Endothelial cell of umbilical vein (primary cell): ENCODE measurements around the gene GPR89A. TPM values are rescaled to one million over a fixed set of nuclear protein-coding genes. Genes with fewer than 3 reads are reported as not detected.

ENCODE experiments used
- BruUV-seq: library from RNA; stranded (reverse); fragments of 400-500 nt; replicated peaks from 2 replicates; lab custom pipeline; 2021; lab: Mats Ljungman, UMichigan
- CTCF ChIA-PET: fragments of 300-600, 350-600 bp; sonication (Branson Sonifier 250); formaldehyde crosslinking; loops from one replicate; lab custom pipeline; 2021; ENCODE audit warnings: antibody characterized with exemption, inconsistent platforms; lab: Charles Lee
- POLR2A ChIA-PET: fragments of 300-600, 350-600 bp; sonication (Branson Sonifier 250); formaldehyde crosslinking; loops from one replicate; lab custom pipeline; 2021; ENCODE audit warnings: antibody characterized with exemption, inconsistent platforms; lab: Charles Lee
- DNase-seq: peaks from one replicate; pipeline ENCODE4 v3.0.0-alpha.2; 2011; ENCODE audit warnings: low read depth, low spot score
- FAIRE-seq: peaks from 2 replicates; lab custom pipeline; 2011; peaks lifted over from hg19 to GRCh38; lab: Jason Lieb, UNC
- H2AFZ ChIP-seq: 2 replicates; pipeline ENCODE4 v1.6.0; 2012; ENCODE audit warnings: low read depth, low read length, control low read depth, inconsistent platforms
- H3K27ac ChIP-seq: 2 replicates; pipeline ENCODE4 v1.5.1; 2011; ENCODE audit warnings: low read depth, mild to moderate bottlenecking, control low read depth, low read length, moderate library complexity; ENCODE audit not compliant: insufficient read depth
- H3K27me3 ChIP-seq, 2 experiments: 2 replicates each; pipeline versions ENCODE4 v1.6.0 to v1.6.1; 2011; ENCODE audit warnings: low read length in 2 of 2, mixed read lengths in 1 of 2; ENCODE audit not compliant: control insufficient read depth in 2 of 2, insufficient read depth in 2 of 2
- H3K36me3 ChIP-seq, 2 experiments: 2 replicates in 1 of 2; 3 replicates in 1 of 2; pipeline ENCODE4 v1.5.1; 2011; ENCODE audit warnings: low read length in 2 of 2, mild to moderate bottlenecking in 1 of 2, moderate library complexity in 1 of 2; ENCODE audit not compliant: control insufficient read depth in 2 of 2, insufficient read depth in 2 of 2; ENCODE audit errors: extremely low read depth in 1 of 2
- H3K4me1 ChIP-seq: 3 replicates; pipeline ENCODE4 v1.5.1; 2011; ENCODE audit warnings: mild to moderate bottlenecking, low read length; ENCODE audit not compliant: control insufficient read depth, insufficient read depth; ENCODE audit errors: extremely low read depth
- H3K4me2 ChIP-seq: 2 replicates; pipeline ENCODE4 v1.6.1; 2011; ENCODE audit warnings: low read length, control low read depth, mixed read lengths; ENCODE audit not compliant: insufficient read depth
- H3K4me3 ChIP-seq, 3 experiments: fragments of 200-600 bp in 1 of 3; sonication (generic), shearing (Covaris generic) in 1 of 3; replicated peaks in 1 of 3; 2 replicates each; pipeline ENCODE4 v1.5.1; 2011 to 2016; ENCODE audit warnings: control low read depth in 3 of 3, low read length in 3 of 3, mild to moderate bottlenecking in 2 of 3, inconsistent platforms in 1 of 3, low read depth in 1 of 3, moderate library complexity in 1 of 3; ENCODE audit not compliant: insufficient read depth in 1 of 3
- H3K79me2 ChIP-seq: 2 replicates; pipeline ENCODE4 v1.6.0; 2012; ENCODE audit warnings: low read length, inconsistent platforms; ENCODE audit not compliant: control insufficient read depth, insufficient read depth
- H3K9ac ChIP-seq: replicated peaks from 2 replicates; pipeline ENCODE3; 2011; ENCODE audit warnings: low read length, control low read depth; ENCODE audit not compliant: insufficient read depth; ENCODE audit errors: extremely low read depth
- H3K9me1 ChIP-seq: replicated peaks from 3 replicates; pipeline ENCODE4 v1.6.0; 2011; ENCODE audit warnings: mild to moderate bottlenecking, low read length; ENCODE audit not compliant: control insufficient read depth, insufficient read depth; ENCODE audit errors: extremely low read depth
- H3K9me3 ChIP-seq: replicated peaks from 2 replicates; pipeline ENCODE4 v1.5.1; 2012; ENCODE audit warnings: low read length, inconsistent platforms; ENCODE audit not compliant: control insufficient read depth, insufficient read depth
- H4K20me1 ChIP-seq: replicated peaks from 2 replicates; pipeline ENCODE3; 2011; ENCODE audit warnings: mild to moderate bottlenecking, low read length; ENCODE audit not compliant: control insufficient read depth, insufficient read depth; ENCODE audit errors: extremely low read depth
- EZH2 ChIP-seq: IDR thresholded peaks from 2 replicates; pipeline ENCODE4 v1.6.1; 2012; ENCODE audit warnings: borderline replicate concordance, low read depth, mild to moderate bottlenecking, moderate library complexity, low read length, inconsistent platforms; ENCODE audit not compliant: severe bottlenecking
- FOS ChIP-seq: IDR thresholded peaks from 2 replicates; pipeline ENCODE4 v1.6.1; 2011; ENCODE audit warnings: mild to moderate bottlenecking, low read length, moderate library complexity, borderline replicate concordance; ENCODE audit not compliant: insufficient read depth
- GATA2 ChIP-seq: IDR thresholded peaks from 2 replicates; pipeline ENCODE4 v1.7.0; 2011; ENCODE audit warnings: low read depth, mild to moderate bottlenecking, moderate library complexity, mixed read lengths, low read length; ENCODE audit not compliant: insufficient read length, insufficient read depth
- JUN ChIP-seq: IDR thresholded peaks from 2 replicates; pipeline ENCODE4 v1.6.1; 2011; ENCODE audit warnings: borderline replicate concordance, low read depth; ENCODE audit not compliant: insufficient read length, insufficient read depth
- MAX ChIP-seq: IDR thresholded peaks from 2 replicates; pipeline ENCODE4 v1.6.1; 2011; ENCODE audit not compliant: insufficient read depth, insufficient read length
- MYC ChIP-seq: IDR thresholded peaks from one replicate; pipeline ENCODE4 v1.6.1; 2011; ENCODE audit warnings: mild to moderate bottlenecking, low read depth, low read length
- POLR2A ChIP-seq: IDR thresholded peaks from 2 replicates; pipeline ENCODE4 v1.6.1; 2012; ENCODE audit warnings: low read depth, mild to moderate bottlenecking, control low read depth, low read length
- POLR2AphosphoS5 ChIP-seq: IDR thresholded peaks from 2 replicates; pipeline ENCODE4 v1.6.1; 2012; ENCODE audit warnings: low read depth, mild to moderate bottlenecking, control low read depth, low read length, moderate library complexity; ENCODE audit not compliant: insufficient read depth
- dilution Hi-C: fragments of 300-500 bp; cut with MboI; formaldehyde crosslinking; loops from one replicate; pipeline ENCODE4 v1.15.0; 2019; ENCODE audit warnings: low sequenced_read_pairs; ENCODE audit not compliant: extremely low pct_ligation_motif_present
- intact Hi-C: fragments of 100-400 bp; cut with micrococcal nuclease; formaldehyde crosslinking; loops from one replicate; pipeline ENCODE4 v1.10.0; 2022
- polyA plus RNA-seq, 4 experiments: library from polyadenylated mRNA; depleted of rRNA in 3 of 4; stranded (reverse) in 3 of 4; unstranded in 1 of 4; fragments of >200 nt; gene quantifications; 2 replicates each; pipeline versions ENCODE4 v1.2.1 to v1.2.3, GENCODE V29; 2011 to 2012; ENCODE audit warnings: missing spikeins in 1 of 4
- total RNA-seq: library from RNA; stranded (reverse); gene quantifications from 2 replicates; pipeline ENCODE4 v1.2.3, GENCODE V29; 2021
- TF ChIP-seq, protein P1 (sequence below), 2 donors: IDR thresholded peaks; 1 replicate in 1 of 2; 2 replicates in 1 of 2; pipeline ENCODE4 v1.5.1; 2011; ENCODE audit warnings: low read length in 2 of 2, mild to moderate bottlenecking in 2 of 2, moderate library complexity in 2 of 2, control low read depth in 1 of 2, inconsistent platforms in 1 of 2, low read depth in 1 of 2; ENCODE audit not compliant: insufficient read depth in 1 of 2; ENCODE audit errors: extremely low read depth in 1 of 2

GPR89A gene
- total and polyA plus RNA-seq, 2 donors (not counting 3 experiments of a cell fraction or from before 2014, with no cell fraction given): 13.8 to 35.7 TPM

- Histone ChIP-seq H4K20me1 (no peaks in the 10 kb centered on the region), H3K27ac (no peak overlapping the region), H3K36me3 (no peaks in the 10 kb centered on the region), H3K4me3 (no peak overlapping the region), H3K4me1 (no peaks in the 10 kb centered on the region), H3K9me3 (no peaks in the 10 kb centered on the region), H3K9me1 (no peaks in the 10 kb centered on the region), H3K79me2 (no peaks in the 10 kb centered on the region), H2AFZ (no peak overlapping the region), H3K9ac (no peak overlapping the region), H3K27me3 (peaks cover 0 to 2% of the 10 kb centered on the region in 2 experiments), H3K4me2 (no peak overlapping the region)
- dilution Hi-C loops (no loop called here), intact Hi-C loops (no loop called here)
- DNase-seq (no peak), FAIRE-seq (no peak)
- CTCF ChIA-PET: interaction anchor here (1.7 kb wide), 1 partner anchor 27 kb away, joined by 4 read pairs; no protein-coding TSS in a partner anchor
- no TSS peak for BruUV-seq
- POLR2A ChIA-PET: no interaction called here
- TF ChIP-seq JUN (no peak), GATA2 (no peak), MAX (no peak), POLR2A (no peak), MYC (no peak), POLR2AphosphoS5 (no peak), FOS (no peak), EZH2 (no peak)
- TF ChIP-seq, protein P1, sequence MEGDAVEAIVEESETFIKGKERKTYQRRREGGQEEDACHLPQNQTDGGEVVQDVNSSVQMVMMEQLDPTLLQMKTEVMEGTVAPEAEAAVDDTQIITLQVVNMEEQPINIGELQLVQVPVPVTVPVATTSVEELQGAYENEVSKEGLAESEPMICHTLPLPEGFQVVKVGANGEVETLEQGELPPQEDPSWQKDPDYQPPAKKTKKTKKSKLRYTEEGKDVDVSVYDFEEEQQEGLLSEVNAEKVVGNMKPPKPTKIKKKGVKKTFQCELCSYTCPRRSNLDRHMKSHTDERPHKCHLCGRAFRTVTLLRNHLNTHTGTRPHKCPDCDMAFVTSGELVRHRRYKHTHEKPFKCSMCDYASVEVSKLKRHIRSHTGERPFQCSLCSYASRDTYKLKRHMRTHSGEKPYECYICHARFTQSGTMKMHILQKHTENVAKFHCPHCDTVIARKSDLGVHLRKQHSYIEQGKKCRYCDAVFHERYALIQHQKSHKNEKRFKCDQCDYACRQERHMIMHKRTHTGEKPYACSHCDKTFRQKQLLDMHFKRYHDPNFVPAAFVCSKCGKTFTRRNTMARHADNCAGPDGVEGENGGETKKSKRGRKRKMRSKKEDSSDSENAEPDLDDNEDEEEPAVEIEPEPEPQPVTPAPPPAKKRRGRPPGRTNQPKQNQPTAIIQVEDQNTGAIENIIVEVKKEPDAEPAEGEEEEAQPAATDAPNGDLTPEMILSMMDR (IDR thresholded peaks at IDR 0.05; ENCODE audit: extremely low read depth in 1 of 2, insufficient read depth in 1 of 2, low read depth in 1 of 2, low read length in 2 of 2): no peak
Observed at GRCh38 chr1:145692785-145693443, 85.1 kb downstream of the GPR89A start.
